NCI-H510A (cell line): Measurements from ENCODE around the gene SLC2A6.

Source experiments
- DNase-seq: peaks from one replicate; lab custom pipeline; 2025; lab: John Stamatoyannopoulos, UW

The SLC2A6 gene

GRCh38 chr9:133478851-133479711, at the start of gene SLC2A6:
SLC2A6 (minus strand) TSS chr9:133479099; CDS start chr9:133479059, 40 bp downstream.
- peak; percentile 90 for DNase-seq

- no peak for DNase-seq
Observed at GRCh38 chr9:133528001-133528875, 49.3 kb upstream of the SLC2A6 start.

GRCh38 chr9:133527444-133527920, 48.6 kb upstream of the SLC2A6 start:
- no peak for DNase-seq

GRCh38 chr9:133526721-133527321, 47.9 kb upstream of the SLC2A6 start:
- DNase-seq: no peak

- DNase-seq: no peak
Observed at GRCh38 chr9:133525677-133526076, 46.8 kb upstream of the SLC2A6 start.

GRCh38 chr9:133524679-133525228, 45.9 kb upstream of the SLC2A6 start, which contains the start of gene MYMK:
MYMK (minus strand) TSS chr9:133524959; CDS start chr9:133524844, 115 bp downstream.
- no peak for DNase-seq

GRCh38 chr9:133524146-133524545, 45.2 kb upstream of the SLC2A6 start:
- no peak for DNase-seq

- DNase-seq: no peak
Observed at GRCh38 chr9:133523106-133523505, 44.2 kb upstream of the SLC2A6 start.

- peak; percentile 40 for DNase-seq
Observed at GRCh38 chr9:133522073-133522910, 43.4 kb upstream of the SLC2A6 start.

- DNase-seq: no peak
Observed at GRCh38 chr9:133521122-133522072, 42.5 kb upstream of the SLC2A6 start.

GRCh38 chr9:133520121-133520835, 41.4 kb upstream of the SLC2A6 start:
- DNase-seq: no peak

- DNase-seq: no peak
Observed at GRCh38 chr9:133519693-133520092, 40.8 kb upstream of the SLC2A6 start.

- no peak for DNase-seq
Observed at GRCh38 chr9:133518706-133519449, 40.0 kb upstream of the SLC2A6 start.

GRCh38 chr9:133518200-133518599, 39.3 kb upstream of the SLC2A6 start:
- DNase-seq: no peak

GRCh38 chr9:133517711-133518110, 38.8 kb upstream of the SLC2A6 start:
- no peak for DNase-seq

GRCh38 chr9:133516961-133517350, 38.1 kb upstream of the SLC2A6 start:
- DNase-seq: no peak

- no peak for DNase-seq
Observed at GRCh38 chr9:133516256-133516960, 37.5 kb upstream of the SLC2A6 start.
